GM18507 (cell line): ENCODE measurements around the gene WDR3.
"Not testable (repeated sequence)": the region's sequence is repeated elsewhere in the genome, so short reads cannot be mapped to it uniquely, and the experiment has no call there.

ENCODE experiments used
- DNase-seq: peaks from one replicate; pipeline ENCODE4 v3.0.0; 2011; ENCODE audit warnings: low read depth; ENCODE audit not compliant: insufficient read length; ENCODE audit errors: extremely low spot score
- FAIRE-seq: peaks from 2 replicates; lab custom pipeline; 2011; peaks lifted over from hg19 to GRCh38; lab: Jason Lieb, UNC

The WDR3 gene

DNA sequence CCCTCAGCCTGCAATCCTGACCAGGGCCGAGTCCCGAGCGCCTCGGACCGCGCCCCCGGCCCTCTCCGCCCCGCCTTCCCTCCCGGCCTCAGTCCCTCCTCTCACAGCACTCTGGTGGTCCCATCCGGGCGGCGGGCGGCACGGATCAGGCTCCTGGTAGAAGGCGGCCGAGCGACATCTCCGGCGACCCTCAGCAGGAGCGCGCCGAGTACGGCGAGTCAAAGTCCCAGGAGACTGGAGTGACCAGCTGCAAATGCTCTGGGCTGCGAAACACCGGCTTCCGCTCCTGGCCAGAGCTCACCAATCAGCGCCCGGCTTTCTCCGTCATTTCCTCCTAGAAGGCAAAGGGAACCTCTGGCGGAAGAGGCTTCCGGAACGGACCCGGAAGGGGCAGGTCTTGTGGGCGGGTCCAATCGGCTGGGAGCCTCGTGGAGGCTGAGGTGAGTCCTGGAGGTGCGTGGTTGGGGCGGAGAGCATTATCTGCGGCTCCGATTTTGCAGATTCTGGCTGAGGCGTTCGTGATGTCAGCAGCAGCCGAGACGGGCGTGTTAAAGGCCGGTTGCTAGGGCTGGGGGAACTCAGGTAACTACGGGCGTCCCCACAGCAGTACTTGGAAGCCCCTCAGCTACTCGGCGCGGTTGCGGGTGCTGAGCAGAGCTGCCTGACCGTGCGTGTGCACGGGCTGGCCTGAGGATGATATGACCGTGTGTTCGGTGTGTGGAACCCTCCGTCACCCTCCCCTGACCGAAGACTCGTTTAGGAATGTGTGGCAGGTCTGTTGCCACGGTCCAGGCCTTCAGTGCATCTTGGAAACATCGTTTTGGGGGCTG lies at the start of gene WDR3, which contains the start of gene GDAP2:
Gene WDR3 (plus strand): TSS at position 397 of the 830 bp plus-strand sequence. CDS start 3,581 bp downstream, outside the sequence.
Gene GDAP2 (minus strand): TSS at position 279 of the 830 bp plus-strand sequence. CDS start 9,264 bp downstream, outside the sequence.
- FAIRE-seq (peak; percentile 98), DNase-seq (peak; percentile 77)

DNA sequence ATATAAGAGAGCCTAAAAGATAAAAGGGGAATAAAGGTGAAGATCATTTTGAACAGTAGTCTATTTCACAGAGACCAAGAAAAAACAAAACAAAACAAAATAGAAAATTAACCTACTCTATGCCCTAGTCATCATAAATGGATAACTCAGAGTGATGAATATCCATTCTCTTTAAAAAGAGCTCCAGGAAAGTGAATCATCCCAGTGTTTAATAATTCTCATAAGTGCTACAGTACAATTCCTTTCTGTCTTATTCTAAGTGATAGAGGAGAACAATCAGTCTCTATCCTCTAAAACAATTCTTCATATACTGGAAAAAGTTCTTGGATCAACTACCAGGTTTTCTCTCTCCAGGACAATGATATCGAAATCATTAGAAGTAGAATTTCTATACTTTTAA lies 45.9 kb upstream of the WDR3 start:
- DNase-seq, result no peak
- no peak for FAIRE-seq

DNA sequence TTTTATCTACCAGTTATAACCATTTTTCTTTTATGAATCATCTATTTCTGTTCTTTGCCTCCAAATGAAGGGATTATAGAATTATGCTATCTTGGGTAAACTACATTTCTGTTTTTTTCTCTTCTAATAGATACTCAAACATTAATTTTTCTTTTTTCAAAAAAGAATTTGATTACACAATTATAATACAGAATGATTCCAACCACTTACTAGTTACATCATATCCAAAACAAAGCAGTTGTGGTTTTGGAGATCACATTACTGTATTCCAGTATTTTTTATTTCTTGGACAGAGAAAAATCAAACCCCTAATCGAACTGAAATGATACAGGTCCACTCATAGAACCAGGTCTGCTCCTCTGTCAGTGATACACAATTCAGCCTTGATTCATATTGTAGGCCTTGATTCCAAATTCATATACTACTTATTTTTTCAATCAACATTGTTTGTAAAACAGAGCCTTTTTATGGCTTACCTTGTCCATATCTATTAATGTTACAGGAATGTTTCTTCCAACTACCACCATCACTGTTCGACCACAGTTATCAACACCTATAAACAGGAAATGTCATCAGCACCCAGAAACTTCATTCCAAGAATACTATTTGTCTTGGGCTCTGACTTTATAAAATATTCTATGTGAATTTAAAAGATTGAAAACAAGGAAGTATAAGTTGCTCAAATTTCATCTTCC lies 43.3 kb upstream of the WDR3 start:
- no peak for DNase-seq

GRCh38 chr1:117890452-117890851 lies 39.1 kb upstream of the WDR3 start:
- no peak for DNase-seq
- FAIRE-seq, result no peak

More for the DNA sequence above, 43.3 kb upstream of the WDR3 start:
- no peak for FAIRE-seq

GRCh38 chr1:117892512-117892911 lies 37.0 kb upstream of the WDR3 start:
- no peak for FAIRE-seq
- DNase-seq, result no peak

DNA sequence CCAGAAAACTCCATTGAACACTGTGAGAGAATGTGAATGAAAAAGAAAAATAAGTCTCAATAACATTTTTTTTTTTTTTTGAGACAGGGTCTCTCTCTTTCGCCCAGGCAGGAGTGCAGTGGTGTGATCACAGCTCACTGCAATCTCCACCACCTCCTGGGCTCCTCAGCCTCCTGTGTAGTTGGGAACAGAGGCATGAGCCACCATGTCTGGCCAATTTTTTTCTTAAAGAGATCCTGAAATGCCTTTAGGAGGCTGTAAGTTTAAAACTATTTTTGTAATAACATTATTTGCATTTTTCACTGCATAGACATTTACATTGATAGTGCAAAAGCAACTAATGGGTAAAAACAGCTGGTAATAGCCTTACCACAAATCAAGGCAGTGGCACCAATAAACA lies 35.5 kb upstream of the WDR3 start:
- DNase-seq (no peak), FAIRE-seq (no peak)

- DNase-seq, result peak; percentile 30
- peak; percentile 94 for FAIRE-seq
Observed at GRCh38 chr1:117895482-117896114, 33.9 kb upstream of the WDR3 start.

- no peak for DNase-seq
- no peak for FAIRE-seq
Observed at GRCh38 chr1:117897551-117897950, 32.0 kb upstream of the WDR3 start.

GRCh38 chr1:117899801-117900200 lies 29.7 kb upstream of the WDR3 start:
- no peak for DNase-seq
- no peak for FAIRE-seq

DNA sequence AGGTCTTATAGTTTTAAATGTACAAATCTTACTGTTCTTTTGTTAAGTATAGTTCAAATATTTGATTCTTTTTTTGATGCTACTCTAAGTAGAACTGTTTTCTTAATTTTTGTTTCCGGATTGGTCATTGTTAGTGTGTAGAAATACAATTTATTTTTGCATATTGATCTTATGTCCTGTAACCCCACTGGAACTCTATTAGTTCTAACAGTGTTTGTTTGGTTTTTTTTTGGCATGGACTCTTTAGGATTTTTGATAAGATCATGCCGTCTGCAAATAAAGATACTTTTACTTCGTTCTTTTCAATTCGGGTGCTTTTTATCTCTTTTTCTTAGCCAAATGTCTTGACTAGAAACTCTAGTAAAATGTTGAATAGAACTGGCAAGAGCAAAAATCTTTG lies 26.6 kb upstream of the WDR3 start:
- FAIRE-seq (no peak), DNase-seq (no peak)

DNA sequence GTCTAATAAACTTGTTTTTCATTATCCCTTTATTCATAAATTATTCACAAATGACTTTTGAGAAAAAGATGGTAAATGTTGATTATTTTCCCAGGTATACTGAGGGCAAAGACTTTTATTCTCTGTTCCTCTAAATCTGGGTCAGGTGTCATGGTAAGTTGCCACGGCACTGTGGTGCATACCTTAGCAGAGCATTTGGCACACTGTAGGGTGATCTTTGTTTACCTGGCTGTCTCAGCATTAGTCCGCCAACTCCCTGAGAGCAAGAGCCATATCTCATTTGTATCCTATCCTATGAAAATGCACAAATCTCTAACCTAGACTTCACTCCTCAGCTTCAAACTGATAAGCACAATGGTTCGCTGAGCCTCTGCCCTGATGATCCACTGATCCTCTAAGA lies 25.1 kb upstream of the WDR3 start:
- DNase-seq (no peak), FAIRE-seq (peak; percentile 41)

- no peak for FAIRE-seq
- DNase-seq, result no peak
Observed at GRCh38 chr1:117905019-117905418, 24.5 kb upstream of the WDR3 start.

DNA sequence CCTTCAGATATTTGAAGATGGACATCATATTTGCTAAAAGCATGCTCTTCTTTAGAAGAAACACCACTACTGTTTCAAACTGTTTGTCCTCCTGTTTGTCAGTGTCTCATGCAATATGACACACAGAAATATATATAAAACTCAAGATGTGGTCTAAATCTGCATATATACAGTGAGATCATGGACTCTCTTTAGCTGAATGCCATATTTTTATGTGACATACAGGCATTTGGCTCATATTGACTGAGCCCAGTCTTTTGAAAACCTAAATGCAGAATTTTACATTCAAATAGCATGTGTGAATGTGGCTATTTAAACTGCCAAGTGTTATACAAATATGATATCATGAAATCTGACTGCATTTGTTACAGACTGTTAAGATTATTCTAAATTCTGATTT lies 18.5 kb upstream of the WDR3 start:
- no peak for DNase-seq
- no peak for FAIRE-seq

DNA sequence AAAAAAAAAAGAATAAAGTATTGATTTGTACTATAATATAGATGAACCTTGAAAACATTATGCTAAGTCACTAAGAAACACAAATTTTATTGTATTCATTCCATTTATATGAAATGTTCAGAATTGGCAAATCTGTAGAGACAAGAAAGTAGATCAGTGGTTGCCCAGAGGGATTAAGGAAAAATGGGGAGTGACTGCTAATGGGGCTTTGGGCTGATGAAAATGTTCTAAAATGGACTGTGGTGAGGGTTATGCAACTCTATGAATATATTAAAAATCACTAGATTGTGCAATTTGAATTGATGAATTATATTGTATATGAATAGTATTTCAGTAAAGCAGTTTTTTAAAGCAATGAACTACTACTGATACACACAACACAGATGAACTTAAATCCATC lies 10.2 kb upstream of the WDR3 start:
- DNase-seq (no peak), FAIRE-seq (no peak)

- DNase-seq (no peak), FAIRE-seq (no peak)
Observed at GRCh38 chr1:117921991-117922390, 7.5 kb upstream of the WDR3 start.

- not testable (repeated sequence) for FAIRE-seq, DNase-seq
Observed at GRCh38 chr1:117922717-117923116, 6.8 kb upstream of the WDR3 start.

DNA sequence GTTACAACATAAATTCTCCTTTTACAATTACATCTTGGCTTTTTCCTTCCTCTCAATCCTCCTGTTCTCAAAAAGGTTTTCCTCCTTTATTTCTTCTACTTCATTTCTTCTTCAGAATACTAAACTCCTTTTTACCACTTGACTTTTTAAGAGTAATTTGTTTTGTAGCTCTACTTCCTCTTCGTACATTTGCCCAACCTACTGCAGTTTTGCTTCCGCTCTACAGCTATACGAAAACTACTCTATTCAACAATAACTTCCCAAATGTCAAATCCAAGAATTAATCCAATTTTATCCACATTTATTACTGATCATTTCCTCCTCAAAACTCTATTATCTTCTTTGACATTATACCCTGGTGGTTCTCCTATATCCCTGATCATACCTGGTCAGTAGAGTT lies 3.6 kb upstream of the WDR3 start:
- no peak for DNase-seq
- no peak for FAIRE-seq

GRCh38 chr1:117928881-117929342 lies 627 bp upstream of the WDR3 start:
- FAIRE-seq (peak; percentile 76), DNase-seq (no peak)

GRCh38 chr1:117930173-117930447 lies 571 bp downstream of the WDR3 start:
- no peak for DNase-seq
- no peak for FAIRE-seq

DNA sequence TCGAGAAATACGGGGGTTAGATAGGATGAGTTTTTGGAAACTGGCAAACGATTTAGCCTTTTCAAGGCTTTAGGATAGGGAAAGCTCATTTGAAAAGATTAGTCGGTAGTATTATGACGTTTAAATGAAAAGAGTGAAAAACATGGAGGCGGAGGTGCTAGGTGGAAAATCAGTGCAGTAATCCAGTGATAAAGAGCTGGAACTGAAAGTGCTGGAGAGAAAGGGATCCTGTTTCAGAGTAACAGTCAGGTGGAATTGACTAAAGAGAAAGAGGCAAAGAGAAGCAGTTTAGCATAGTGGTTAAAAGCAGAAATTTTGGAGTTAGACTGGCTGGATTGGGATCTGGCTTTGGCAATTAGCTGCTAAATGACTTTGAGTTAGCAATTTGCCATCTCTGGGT lies 945 bp downstream of the WDR3 start:
- DNase-seq, result no peak

More for the DNA sequence above, 945 bp downstream of the WDR3 start:
- peak; percentile 21 for FAIRE-seq
